RPMI8226 (cell line): ENCODE measurements around the gene SERINC2.
"Not testable (repeated sequence)": the region's sequence is repeated elsewhere in the genome, so short reads cannot be mapped to it uniquely, and the experiment has no call there.

Experiments used
- DNase-seq: peaks from one replicate; pipeline ENCODE4 v3.0.0-alpha.2; 2015

SERINC2 gene

DNA sequence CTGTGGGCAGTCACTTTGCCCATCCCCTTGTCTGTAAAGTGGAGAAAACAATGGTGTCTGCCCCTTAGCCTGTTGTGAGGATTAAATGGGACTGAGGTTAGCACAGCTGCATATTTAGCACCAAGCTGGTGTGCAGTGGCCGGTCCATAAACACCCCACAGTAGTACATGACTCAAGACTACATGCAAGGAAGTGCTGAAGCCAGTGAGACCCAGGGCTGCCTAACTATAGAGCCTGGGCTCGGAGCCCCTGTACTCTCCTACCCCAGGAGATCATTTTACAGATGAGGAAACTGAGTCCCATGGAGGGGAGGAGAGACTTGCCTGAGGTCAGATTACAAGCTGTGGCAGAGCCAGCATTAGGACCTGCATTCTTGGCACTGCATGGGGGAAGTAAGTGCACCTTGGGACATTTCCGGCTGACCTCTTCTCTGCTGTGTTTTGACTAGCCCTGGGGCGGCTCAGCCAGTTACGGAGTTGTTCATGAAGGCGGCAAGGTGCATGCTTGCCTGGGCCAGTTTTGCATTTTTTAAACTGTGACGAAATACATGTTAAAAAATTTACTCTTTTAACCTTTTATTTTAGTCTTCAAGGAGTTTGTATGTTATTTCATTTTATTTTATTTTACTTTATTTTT is 3.2 kb downstream of the SERINC2 start:
- no peak for DNase-seq

DNA sequence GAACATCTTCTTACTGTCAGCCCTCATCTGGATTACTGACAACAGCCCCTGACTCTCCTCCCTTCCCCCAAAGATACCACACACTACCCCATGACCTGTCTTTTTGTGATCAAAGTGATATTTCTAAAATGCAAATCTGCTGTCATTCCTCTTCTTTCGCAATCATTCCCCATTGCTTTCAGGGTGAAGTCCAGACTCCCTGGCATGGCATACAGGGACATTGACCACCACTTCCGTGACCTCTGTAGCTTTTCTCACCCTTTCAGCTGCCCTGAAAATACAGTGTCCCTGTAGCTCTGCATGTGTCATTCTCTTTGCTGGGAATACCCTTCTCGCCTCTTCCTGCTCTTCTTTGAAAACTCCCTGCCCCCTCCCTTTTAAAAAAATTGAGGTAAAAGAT is 4.1 kb downstream of the SERINC2 start:
- DNase-seq = no peak

DNA sequence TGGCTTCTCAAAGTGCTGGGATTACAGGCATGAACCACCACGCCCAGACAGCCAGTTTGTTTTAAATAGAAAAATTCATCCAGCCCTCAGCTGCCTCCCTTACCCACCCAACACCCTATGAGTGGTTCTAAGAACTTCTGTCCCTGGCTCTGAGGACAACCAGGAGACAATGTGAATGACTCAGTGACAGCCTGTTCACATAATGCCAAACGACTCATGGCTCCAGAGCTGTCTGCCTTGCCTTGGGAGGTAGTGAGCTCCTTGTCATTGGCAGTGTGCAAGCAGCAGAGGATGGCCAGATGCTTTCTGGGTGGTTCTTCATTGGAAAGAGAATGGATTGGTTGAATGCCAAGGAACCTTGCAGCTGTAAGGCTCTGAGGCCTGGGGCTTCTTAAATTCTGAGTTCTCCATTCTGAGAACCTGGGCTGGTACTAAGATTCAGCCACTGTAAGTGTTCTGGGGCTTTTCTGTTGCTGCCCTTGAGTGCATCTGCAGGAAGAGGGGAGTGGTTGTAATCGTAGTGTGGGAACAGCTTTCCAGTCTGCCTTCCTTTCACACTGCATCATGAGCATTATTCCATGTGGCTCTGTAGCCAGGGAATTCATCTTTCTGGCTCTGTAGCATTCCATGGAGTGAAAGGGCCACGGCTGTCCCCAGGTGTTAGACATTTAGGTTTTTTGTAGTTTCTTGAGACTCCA is 5.8 kb downstream of the SERINC2 start:
- DNase-seq = no peak

DNA sequence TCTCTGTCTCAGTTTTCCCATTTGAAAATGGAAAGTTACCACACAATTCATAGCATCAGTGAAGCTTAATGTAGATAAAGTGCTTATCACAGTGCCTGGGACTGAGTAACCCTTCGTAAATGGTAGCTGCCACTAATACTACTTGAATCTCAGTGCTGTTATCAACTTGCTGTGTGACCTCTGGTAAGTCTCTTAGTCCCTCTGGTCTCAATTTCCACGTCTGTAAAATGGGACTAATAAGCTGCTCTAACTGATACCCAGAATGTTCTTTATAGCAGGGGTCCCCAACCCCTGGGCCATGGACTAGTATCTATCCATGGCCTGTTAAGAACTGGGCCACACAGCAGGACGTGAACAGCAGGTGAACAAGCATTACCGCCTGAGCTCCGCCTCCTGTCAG is 7.7 kb downstream of the SERINC2 start:
- DNase-seq = no peak

DNA sequence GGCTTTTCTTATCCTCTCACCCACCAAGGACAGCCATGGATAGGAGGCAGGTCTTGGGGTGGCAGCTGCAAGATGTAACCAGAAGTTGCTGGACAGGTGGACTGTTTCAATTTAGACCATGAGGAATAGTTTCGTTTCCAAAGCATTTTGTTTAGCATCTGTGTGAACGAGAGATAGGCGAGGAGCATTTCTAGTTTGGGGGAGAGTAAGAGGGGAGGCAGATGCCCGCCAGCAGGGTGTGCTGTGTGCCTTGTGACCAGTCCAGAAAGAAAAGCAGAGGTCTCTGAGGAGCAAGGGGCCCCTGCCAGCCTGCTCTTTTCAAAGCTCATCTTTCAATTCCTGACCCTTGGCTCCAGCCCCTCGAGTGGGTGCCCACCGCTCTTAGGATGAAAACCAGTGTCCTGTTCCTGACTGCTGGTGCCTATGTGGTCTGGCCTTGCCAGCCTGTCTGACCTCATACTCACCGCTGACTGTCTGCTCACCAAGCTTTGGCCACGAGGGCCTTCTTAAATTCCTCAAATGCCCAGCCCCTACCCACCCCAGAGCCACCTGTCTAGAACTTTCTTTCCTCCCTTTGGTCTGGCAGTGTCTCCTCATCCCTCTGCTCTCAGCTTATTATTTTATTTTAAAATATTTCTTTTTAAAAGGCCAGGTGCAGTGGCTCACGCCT is 8.5 kb downstream of the SERINC2 start:
- DNase-seq = peak; percentile 64

DNA sequence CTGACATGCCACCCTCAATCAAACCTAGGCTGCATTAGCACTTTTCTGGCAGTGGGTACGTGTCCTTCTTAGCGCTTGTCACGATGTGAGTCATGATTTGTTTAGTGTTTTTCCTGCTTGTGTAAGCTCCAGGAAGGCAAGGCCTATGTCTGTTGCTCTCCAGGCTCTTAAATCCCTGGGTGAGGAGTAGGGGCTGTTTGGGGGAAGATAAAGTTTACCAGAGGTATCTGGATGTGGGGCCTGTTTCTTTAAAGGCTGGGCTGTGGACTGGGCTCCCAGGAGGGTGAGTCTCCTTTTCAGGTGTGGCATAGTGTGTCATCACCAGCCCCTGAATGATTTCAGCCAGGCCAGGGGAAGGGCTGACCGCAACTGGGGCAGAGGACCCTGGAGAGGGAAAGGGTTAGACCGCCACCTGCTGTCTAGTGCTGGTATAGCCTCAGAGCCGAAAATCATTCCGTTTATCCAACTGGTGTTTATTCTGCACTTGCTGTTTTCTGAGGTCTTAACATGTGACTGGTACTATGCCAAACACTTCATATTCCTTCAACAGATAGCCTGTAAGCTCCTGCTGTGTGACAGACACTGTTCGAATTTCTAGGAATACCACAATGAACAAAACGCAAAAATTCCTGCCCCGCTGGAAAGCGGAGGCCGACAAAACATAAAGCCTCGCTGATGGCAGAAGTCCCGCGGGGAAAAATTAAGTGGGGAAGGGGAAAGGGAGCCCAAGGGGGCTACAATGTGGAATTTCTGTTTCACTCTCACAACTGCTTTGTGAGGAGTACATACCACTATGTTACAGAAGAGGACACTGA is 9.7 kb downstream of the SERINC2 start:
- DNase-seq = peak; percentile 87

DNA sequence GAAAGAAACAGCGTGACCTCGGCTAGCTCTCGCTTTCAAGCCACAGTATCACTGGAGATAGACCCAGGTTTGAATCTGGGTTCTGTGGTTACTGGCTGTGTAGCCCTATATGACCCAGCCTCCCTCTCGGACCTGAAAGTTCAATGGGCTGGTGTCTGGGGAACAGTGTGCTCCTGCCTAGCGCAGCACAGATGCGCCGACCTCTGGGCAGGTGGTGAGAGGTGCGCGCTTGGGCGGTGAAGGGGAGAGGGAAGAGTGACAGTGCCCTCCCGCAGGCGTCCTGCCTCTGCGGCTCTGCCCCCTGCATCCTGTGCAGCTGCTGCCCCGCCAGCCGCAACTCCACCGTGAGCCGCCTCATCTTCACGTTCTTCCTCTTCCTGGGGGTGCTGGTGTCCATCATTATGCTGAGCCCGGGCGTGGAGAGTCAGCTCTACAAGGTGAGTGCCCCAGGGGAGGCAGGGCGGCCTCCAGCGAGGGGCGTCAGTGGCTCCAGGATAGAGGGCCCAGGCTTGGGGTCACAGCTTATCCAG is 10.5 kb downstream of the SERINC2 start:
- DNase-seq = peak; percentile 95

DNA sequence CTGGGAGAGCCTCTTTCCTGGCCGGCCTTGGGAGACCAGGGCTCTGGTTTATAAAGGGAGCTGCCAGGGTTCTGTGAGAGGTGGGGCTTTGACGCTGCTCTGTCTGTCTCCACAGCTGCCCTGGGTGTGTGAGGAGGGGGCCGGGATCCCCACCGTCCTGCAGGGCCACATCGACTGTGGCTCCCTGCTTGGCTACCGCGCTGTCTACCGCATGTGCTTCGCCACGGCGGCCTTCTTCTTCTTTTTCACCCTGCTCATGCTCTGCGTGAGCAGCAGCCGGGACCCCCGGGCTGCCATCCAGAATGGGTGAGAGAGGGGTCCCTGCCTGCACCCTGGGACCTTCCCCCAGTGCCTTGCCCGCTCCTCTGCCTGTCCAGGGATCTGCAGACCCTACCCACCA is 11.6 kb downstream of the SERINC2 start:
- DNase-seq = no peak

DNA sequence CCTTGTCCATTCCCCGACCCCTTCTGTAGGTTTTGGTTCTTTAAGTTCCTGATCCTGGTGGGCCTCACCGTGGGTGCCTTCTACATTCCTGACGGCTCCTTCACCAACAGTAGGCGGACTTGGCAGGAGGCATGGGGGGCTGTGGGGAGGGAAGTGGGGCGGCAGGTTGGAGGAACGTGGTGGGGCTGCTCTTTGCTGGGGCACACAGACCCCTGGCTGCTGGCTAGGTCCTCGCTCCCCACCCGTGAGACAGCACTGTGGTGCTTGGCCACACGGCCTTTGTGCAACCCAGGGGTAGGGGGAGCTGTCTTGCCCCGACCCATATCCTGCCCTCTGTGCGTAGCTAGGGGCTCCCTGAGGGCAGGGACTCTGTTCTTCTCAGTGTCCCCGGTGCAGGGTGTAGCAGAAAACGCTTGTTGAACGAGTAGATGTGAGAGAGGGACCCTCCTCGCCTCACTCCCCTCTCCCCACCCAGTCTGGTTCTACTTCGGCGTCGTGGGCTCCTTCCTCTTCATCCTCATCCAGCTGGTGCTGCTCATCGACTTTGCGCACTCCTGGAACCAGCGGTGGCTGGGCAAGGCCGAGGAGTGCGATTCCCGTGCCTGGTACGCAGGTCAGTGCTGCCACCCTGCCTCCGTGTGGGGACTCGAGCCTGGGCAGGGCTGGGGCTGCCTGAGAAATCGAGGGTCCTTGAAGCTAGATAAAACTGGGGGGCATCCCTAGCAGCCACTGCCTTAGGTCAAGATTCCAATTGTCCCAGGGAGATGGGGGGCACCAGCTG is 12.5 kb downstream of the SERINC2 start:
- DNase-seq = no peak

DNA sequence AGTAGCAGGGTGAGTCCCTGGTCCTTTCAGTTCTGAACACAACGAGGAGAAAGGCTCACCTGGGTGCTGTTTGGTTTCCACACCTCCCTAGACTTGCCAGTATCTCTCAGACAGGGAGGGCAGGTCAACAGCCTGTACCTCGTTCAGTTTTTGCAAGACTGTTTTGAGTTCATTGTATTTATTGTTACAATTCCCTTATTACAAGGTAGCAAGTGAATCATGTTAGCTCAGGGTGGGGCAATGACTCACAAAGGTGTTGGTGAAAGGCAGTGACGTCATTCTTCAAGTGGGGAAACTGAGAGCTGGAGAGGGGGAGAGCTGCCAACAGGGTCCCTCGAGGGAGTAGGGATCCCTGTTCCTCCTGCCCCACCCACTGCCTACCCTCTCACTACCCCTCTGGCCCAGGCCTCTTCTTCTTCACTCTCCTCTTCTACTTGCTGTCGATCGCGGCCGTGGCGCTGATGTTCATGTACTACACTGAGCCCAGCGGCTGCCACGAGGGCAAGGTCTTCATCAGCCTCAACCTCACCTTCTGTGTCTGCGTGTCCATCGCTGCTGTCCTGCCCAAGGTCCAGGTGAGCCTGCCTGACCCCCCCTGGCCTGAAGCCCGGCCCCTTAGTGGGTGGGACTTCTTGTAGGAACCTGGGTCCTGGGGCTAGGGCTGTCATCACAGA is 13.4 kb downstream of the SERINC2 start:
- DNase-seq = no peak

DNA sequence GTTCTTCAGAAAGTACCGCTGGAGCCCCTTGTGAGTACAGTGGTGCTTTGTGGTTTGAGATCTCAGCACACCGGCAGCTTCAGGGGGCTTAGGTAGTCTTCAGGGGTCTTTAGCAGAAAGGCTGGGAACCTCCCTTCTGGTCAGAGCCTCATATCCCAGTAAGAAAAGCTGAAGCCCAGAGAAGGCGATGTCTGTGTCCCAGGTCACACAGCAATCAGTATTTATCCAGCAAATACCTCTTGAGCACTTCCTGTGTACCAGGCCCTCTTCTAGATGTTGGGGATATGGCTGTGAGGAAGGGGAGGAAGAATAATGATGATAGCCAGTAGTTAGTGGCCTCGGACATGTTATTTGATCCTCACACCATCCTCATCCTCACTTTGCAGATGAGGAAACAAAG is 14.3 kb downstream of the SERINC2 start:
- no peak for DNase-seq

DNA sequence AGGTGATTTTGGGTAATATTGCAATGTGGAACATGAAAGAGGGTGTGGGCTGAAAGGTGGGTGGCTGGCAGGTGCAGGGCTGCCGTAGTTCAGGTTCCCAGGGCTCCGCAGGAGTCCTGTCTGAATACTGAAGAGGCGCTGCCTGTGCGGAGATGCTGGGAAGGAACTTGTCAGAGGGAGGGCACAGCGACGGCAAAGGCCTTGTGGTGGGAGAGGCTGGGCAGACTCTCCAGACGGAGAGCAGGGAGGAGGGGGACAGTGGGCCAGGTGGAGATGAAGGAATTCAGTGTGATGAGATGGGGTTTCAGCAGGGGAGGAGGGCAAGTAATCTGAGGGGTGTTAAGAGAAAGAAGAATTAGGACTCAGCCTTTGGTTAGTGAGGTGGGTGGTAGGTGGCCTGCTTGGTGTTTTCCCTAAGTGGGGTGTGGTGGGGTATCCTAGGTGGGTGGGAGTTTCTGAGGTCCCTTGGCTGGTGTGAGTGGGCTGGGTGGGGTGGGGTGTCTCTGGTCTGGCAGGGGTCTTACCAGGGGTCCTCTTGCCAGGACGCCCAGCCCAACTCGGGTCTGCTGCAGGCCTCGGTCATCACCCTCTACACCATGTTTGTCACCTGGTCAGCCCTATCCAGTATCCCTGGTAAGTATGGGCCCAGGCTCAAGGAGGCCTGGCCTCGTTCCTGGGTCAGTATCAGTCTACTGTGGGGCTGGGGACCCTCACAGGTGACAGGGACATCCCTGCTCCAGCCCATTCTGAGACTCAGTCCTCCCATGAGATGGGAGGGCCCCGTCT is 15.6 kb downstream of the SERINC2 start:
- no peak for DNase-seq

DNA sequence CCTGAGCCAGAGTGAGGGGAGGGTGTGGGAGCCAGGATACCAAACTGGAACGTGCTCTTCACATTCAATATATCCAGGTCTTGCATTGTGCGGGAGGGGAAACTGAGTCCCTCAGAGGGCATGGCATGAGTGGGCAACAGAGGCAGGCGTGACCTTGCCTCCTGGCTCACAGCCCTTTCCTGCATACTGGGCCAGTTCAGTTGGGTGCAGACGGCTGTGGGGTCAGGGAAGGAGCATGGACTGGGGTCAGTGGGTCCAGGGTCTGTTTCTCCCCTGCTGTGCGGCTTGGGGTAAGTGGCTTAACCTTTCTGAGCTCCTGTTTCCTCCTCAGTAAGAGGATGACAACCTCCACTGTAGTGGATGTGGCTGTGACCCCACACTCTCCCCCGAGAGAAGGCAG is 16.6 kb downstream of the SERINC2 start:
- no peak for DNase-seq

DNA sequence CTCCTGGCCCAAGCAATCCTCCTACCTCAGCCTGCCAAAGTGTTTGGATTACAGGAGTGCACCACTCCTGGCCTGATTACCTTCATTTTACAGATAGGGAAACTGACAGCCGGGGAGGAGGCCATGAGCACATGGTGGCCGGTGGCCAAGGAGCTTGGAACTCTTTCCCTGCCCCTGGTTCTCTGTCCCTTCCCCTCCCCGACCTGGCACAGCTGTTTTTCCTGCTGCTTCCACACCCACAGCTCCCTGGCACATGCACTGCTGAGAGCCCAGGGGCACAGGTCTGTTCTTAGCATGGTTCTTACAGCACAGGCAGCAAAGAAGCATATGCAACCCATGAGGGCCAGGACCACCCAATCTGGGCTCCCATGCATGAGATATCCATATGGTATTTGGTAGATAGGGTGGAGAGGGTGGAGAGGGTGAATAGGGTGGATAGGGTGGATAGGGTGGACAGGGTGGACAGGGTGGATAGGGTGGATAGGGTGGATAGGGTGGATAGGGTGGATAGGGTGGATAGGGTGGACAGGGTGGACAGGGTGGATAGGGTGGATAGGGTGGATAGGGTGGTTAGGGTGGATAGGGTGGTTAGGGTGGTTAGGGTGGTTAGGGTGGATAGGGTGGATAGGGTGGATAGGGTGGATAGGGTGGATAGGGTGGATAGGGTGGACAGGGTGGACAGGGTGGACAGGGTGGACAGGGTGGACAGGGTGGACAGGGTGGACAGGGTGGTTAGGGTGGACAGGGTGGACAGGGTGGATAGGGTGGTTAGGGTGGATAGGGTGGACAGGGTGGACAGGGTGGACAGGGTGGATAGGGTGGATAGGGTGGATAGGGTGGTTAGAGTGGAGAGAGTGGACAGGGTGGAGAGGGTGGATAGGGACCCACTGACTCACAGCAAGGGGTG is 18.6 kb downstream of the SERINC2 start:
- not testable (repeated sequence) for DNase-seq

DNA sequence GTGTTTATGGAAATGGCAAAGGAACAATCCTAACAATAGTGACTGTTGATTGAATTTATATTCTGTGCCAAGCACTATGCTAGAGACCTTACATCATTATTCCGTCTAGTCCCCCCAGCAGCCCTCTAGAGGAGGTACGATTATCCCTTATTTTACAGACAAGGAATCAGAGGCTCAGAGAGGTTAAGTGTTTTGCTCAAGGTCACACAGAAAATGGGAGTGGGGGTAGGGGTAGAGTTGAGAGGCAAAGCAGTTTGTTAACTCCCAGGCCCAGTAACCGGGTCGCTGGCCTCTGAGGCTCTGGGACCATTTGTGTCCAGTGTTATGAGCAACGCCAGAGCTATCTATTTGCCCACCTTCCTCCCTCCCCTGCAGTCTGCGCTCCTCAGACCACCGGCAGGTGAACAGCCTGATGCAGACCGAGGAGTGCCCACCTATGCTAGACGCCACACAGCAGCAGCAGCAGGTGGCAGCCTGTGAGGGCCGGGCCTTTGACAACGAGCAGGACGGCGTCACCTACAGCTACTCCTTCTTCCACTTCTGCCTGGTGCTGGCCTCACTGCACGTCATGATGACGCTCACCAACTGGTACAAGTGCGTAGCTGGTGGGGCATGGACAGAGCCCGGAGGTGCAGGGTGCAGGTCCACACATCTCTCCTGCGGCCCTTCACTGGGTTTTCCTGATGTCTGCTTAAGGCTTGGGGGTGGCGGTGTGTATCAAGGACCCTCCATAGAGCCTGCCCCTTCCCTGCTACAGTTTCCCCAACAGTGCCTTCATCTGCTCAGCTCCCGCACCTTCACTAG is 19.8 kb downstream of the SERINC2 start:
- no peak for DNase-seq

DNA sequence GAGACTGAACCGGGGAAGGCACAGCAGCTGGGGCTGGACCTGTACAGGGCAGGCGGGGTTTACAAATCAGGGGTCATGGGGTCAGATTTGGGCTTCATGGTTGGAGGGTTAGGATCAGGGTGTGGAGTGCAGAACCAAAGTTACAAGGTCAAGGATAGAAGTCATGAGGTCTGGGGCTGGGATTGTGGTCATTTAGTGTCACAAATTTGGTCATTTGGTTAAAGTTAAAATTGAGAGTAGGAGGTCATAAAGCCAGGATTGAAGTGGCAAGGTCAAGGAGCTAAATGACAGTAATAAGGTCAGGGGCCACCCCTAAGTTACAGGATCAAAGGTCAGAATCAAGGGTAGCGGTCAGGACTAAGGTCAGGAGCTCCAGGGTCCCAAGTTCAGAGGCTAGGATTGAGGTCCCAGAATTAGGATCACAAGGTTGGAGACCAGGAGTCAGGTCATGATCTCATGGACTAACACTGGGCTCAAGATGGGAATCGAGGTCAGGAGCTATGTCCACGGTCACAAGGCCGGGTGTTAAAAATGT is 20.4 kb downstream of the SERINC2 start:
- no peak for DNase-seq

DNA sequence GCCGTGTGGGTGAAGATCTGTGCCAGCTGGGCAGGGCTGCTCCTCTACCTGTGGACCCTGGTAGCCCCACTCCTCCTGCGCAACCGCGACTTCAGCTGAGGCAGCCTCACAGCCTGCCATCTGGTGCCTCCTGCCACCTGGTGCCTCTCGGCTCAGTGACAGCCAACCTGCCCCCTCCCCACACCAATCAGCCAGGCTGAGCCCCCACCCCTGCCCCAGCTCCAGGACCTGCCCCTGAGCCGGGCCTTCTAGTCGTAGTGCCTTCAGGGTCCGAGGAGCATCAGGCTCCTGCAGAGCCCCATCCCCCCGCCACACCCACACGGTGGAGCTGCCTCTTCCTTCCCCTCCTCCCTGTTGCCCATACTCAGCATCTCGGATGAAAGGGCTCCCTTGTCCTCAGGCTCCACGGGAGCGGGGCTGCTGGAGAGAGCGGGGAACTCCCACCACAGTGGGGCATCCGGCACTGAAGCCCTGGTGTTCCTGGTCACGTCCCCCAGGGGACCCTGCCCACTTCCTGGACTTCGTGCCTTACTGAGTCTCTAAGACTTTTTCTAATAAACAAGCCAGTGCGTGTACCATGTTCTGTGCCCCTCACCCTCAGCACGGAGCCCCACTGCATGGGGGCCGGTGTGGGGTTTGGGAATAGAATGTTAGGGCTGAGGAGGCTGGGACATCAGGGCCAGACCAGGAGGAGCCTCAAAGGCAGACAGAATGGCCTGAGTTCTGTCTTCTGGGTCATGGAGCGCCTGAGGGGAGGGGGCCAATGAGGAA is 21.3 kb downstream of the SERINC2 start:
- DNase-seq = no peak

DNA sequence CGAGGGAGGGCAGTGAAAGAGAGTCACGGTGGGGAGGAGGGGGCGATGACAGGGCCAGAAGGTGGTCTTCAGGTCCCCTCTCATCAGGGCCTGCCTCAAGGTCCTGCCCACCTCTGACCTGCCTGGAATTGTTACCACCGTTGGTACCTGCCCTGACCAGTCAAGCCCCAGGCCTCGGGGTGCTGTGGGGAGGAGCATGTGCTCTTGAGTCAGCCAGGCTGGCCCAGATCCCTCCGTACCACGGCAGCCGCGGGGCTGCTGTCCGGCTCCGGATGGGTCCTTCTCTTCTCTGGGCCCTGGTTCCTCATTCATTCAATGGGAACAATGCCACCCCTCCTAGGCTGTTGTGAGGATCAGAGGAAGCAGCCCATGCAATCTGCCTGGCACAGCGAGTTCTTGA is 22.0 kb downstream of the SERINC2 start:
- no peak for DNase-seq
